Gastroesophageal sphincter (tissue), 4 donors: ENCODE measurements around the gene PRPF38A. TPM values are rescaled to one million over a fixed set of nuclear protein-coding genes. Genes with fewer than 3 reads are reported as not detected.

ENCODE experiments used
- ATAC-seq: fragments of 150-250 bp; one replicate; pipeline ENCODE4 v1.9.1; 2016; ENCODE audit warnings: mild to moderate bottlenecking, moderate library complexity
- H3K27ac ChIP-seq, 4 donors: fragments of 200-600 bp; sonication (generic) in 3 of 4; 1 replicate in 3 of 4; 2 replicates in 1 of 4; pipeline ENCODE4 v1.5.1; 2016 to 2019
- H3K27me3 ChIP-seq: fragments of 200-600 bp; sonication (generic); one replicate; pipeline ENCODE4 v1.5.1; 2019
- H3K36me3 ChIP-seq, 2 donors: fragments of 200-600 bp; sonication (generic); one replicate each; pipeline ENCODE4 v1.5.1; 2019; ENCODE audit warnings: control low read depth in 1 of 2
- H3K4me1 ChIP-seq, 3 donors: fragments of 200-600 bp; sonication (generic); 1 replicate in 2 of 3; 2 replicates in 1 of 3; pipeline ENCODE4 v1.5.1; 2016 to 2019; ENCODE audit warnings: control low read depth in 2 of 3
- H3K4me3 ChIP-seq, 2 donors: fragments of 200-600 bp; sonication (generic); one replicate each; pipeline ENCODE4 v1.5.1; 2019; ENCODE audit warnings: mild to moderate bottlenecking in 1 of 2, moderate library complexity in 1 of 2
- H3K9me3 ChIP-seq, 3 donors: fragments of 200-600 bp; sonication (generic); one replicate each; pipeline ENCODE4 v1.5.1; 2017 to 2019; ENCODE audit warnings: control low read depth in 2 of 3
- CTCF ChIP-seq, 4 experiments: fragments of 200-600 bp in 2 of 4; fragments of 450-650 bp in 2 of 4; sonication (generic) in 1 of 4; IDR thresholded peaks; one replicate each; pipeline ENCODE4 v1.5.1; 2017 to 2019; ENCODE audit warnings: antibody characterized with exemption in 4 of 4, mild to moderate bottlenecking in 2 of 4, moderate library complexity in 2 of 4
- EP300 ChIP-seq: sonication (generic); formaldehyde crosslinking; IDR thresholded peaks from one replicate; pipeline ENCODE4 v1.6.1; 2017; ENCODE audit warnings: antibody characterized with exemption, mild to moderate bottlenecking
- POLR2A ChIP-seq, 2 donors: fragments of 450-650 bp; IDR thresholded peaks; one replicate each; pipeline ENCODE4 v1.6.1; 2017; ENCODE audit warnings: antibody characterized with exemption in 2 of 2, mild to moderate bottlenecking in 2 of 2, moderate library complexity in 1 of 2
- POLR2AphosphoS5 ChIP-seq: sonication (generic); formaldehyde crosslinking; IDR thresholded peaks from one replicate; pipeline ENCODE4 v1.6.1; 2017; ENCODE audit warnings: antibody characterized with exemption
- WGBS, 2 donors: methylation state at CpG; one replicate each; pipeline ENCODE4 v1.1.5; 2018; ENCODE audit warnings: low coverage in 1 of 2; 5-methylcytosine and 5-hydroxymethylcytosine counted together
- total RNA-seq, 4 donors: library from RNA; depleted of rRNA; stranded (reverse); fragments of >200 nt; gene quantifications; one replicate each; pipeline ENCODE4 v1.1.0, GENCODE V29; 2016

The PRPF38A gene
- total RNA-seq, 4 donors from 2014 or later: 15.2 to 20.3 (median 19.5) TPM

- no peak for ATAC-seq
- no peaks in the 10 kb centered on the region for H3K27me3 ChIP-seq
- H3K27ac ChIP-seq: no peak overlapping the region
- no peak overlapping the region for H3K4me3 ChIP-seq
- peaks cover 0 to 11% (median 0%) of the 10 kb centered on the region in 3 donors for H3K4me1 ChIP-seq
- H3K9me3 ChIP-seq: no peaks in the 10 kb centered on the region
- H3K36me3 ChIP-seq: peaks cover 2 to 100% of the 10 kb centered on the region in 2 donors
- no peak for TF ChIP-seq POLR2AphosphoS5
- TF ChIP-seq EP300: no peak
- no peak for TF ChIP-seq CTCF (IDR thresholded peaks at IDR 0.05)
- TF ChIP-seq POLR2A (IDR thresholded peaks at IDR 0.05): no peak
- WGBS, 2 donors: 83% methylated on average over 6 of the region's 9 CpGs; no CpG with 5 or more reads in 1 of the 2 donors
Measured at GRCh38 chr1:52357397-52357796, 47.0 kb upstream of the PRPF38A start.

GRCh38 chr1:52358851-52359497 lies 45.4 kb upstream of the PRPF38A start:
- Histone ChIP-seq H3K4me1 (peaks cover 0 to 22% (median 0%) of the 10 kb centered on the region in 3 donors), H3K36me3 (peaks cover 2 to 99% of the 10 kb centered on the region in 2 donors), H3K4me3 (no peak overlapping the region), H3K27me3 (no peaks in the 10 kb centered on the region), H3K27ac (no peak overlapping the region), H3K9me3 (no peaks in the 10 kb centered on the region)
- ATAC-seq: no peak
- WGBS, 2 donors: 95% methylated on average over 11 of the region's 18 CpGs; no CpG with 5 or more reads in 1 of the 2 donors
- TF ChIP-seq CTCF (IDR thresholded peaks at IDR 0.05) (no peak), POLR2A (IDR thresholded peaks at IDR 0.05) (no peak), EP300 (no peak), POLR2AphosphoS5 (no peak)

- Histone ChIP-seq H3K27me3 (no peaks in the 10 kb centered on the region), H3K36me3 (peaks cover 0 to 94% of the 10 kb centered on the region in 2 donors), H3K4me3 (no peak overlapping the region), H3K27ac (no peak overlapping the region), H3K4me1 (peaks cover 0 to 31% (median 8%) of the 10 kb centered on the region in 3 donors), H3K9me3 (no peaks in the 10 kb centered on the region)
- WGBS, 2 donors: 86 to 90% methylated on average over 2 to 12 of the region's 24 CpGs
- ATAC-seq: no peak
- TF ChIP-seq EP300 (no peak), CTCF (IDR thresholded peaks at IDR 0.05) (no peak), POLR2AphosphoS5 (no peak), POLR2A (IDR thresholded peaks at IDR 0.05) (no peak)
Measured at GRCh38 chr1:52359676-52360594, 44.5 kb upstream of the PRPF38A start.

GRCh38 chr1:52360595-52360968 lies 43.8 kb upstream of the PRPF38A start:
- H3K36me3 ChIP-seq: peaks cover 0 to 88% of the 10 kb centered on the region in 2 donors
- 81 to 87% methylated on average over 5 to 6 of the region's 7 CpGs for WGBS, 2 donors
- H3K4me3 ChIP-seq: no peak overlapping the region
- no peaks in the 10 kb centered on the region for H3K27me3 ChIP-seq
- no peak overlapping the region for H3K27ac ChIP-seq
- TF ChIP-seq POLR2AphosphoS5 (no peak), POLR2A (IDR thresholded peaks at IDR 0.05) (no peak), EP300 (no peak), CTCF (IDR thresholded peaks at IDR 0.05) (no peak)
- no peaks in the 10 kb centered on the region for H3K9me3 ChIP-seq
- ATAC-seq: no peak
- H3K4me1 ChIP-seq: peaks cover 0 to 35% (median 9%) of the 10 kb centered on the region in 3 donors
